NCI-H146 treated with DMSO at 0.1 percent for 48 hours (cell line): Measurements from ENCODE around the gene AGBL5.

Source experiments
- DNase-seq: peaks from one replicate; lab custom pipeline; 2025; ENCODE audit not compliant: unreplicated experiment; lab: John Stamatoyannopoulos, UW

Gene AGBL5

GRCh38 chr2:27076323-27076722 is 24.9 kb downstream of the AGBL5 start:
- DNase-seq, result no peak

GRCh38 chr2:27077231-27077630 is 25.8 kb downstream of the AGBL5 start:
- no peak for DNase-seq

DNA sequence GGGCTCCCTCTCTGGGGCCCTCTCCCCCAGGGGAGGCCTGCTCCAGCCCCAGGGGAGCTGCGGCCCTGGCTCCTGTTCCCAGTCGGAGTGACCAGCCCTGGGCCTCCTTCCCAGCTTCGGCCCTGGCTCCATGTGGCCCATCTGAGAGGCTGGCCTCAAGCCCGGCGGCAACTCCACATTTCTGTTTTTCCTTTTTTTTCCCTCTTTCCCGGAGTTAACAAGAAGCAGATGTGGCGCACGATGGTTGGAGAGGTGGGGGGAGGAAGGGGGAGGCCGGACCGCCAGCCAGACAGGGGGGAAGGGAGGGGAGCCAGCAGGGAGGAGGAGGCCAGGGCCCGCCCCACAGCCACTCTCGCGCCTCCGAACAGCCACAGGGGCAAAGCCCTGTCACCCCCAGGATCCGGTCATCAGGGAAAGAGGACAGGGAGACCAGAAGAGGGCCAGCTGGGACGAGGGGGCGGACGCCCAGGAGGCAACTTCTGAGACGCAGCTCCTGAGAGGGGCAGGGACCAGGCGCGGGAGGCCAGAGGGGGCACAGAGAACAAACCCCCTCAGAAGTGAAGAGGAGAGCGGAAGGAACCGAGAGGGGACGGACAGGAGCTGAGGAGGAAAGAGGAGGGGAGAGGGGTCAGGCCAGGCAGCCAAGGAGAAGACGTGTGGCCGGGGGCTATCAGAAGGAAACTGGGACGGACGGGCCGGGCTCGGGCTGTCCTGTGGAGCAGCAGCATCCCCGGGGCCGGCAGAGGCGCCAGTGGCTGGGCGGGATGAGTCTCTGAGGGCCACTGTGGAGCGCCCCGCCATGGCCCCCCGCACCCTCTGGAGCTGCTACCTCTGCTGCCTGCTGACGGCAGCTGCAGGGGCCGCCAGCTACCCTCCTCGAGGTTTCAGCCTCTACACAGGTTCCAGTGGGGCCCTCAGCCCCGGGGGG is 27.1 kb downstream of the AGBL5 start, which contains the start of gene EMILIN1:
Gene EMILIN1 (plus strand): TSS at position 349 of the 928 bp plus-strand sequence. CDS start 451 bp downstream, at position 800.
- DNase-seq, result no peak

GRCh38 chr2:27079233-27080139 is 28.0 kb downstream of the AGBL5 start:
- no peak for DNase-seq

DNA sequence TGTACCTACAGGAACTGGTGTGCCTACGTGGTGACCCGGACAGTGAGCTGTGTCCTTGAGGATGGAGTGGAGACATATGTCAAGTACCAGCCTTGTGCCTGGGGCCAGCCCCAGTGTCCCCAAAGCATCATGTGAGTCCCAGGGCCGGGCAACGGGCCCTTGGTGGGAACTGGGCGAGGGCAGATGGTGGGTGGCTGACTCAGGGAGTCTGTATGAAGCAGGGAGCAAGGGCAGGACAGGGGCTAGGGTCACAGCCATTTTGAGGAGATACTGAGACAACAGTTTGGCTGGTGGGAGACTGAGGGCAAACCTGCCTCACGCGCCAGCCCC is 28.6 kb downstream of the AGBL5 start:
- no peak for DNase-seq

DNA sequence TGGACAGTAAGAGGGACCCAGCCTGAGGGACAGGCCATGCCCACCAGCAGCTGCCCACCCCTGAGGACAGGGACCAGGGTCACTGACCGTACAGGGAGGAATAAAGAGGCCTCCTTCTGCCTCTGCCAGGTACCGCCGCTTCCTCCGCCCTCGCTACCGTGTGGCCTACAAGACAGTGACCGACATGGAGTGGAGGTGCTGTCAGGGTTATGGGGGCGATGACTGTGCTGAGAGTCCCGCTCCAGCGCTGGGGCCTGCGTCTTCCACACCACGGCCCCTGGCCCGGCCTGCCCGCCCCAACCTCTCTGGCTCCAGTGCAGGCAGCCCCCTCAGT is 29.1 kb downstream of the AGBL5 start:
- DNase-seq, result no peak

- DNase-seq, result no peak
Measured at GRCh38 chr2:27081984-27082772, 30.7 kb downstream of the AGBL5 start.

- no peak for DNase-seq
Measured at GRCh38 chr2:27082773-27083409, 31.4 kb downstream of the AGBL5 start.

GRCh38 chr2:27083410-27084296 is 32.2 kb downstream of the AGBL5 start:
- DNase-seq, result no peak

- no peak for DNase-seq
Measured at GRCh38 chr2:27084297-27085061, 33.0 kb downstream of the AGBL5 start.

DNA sequence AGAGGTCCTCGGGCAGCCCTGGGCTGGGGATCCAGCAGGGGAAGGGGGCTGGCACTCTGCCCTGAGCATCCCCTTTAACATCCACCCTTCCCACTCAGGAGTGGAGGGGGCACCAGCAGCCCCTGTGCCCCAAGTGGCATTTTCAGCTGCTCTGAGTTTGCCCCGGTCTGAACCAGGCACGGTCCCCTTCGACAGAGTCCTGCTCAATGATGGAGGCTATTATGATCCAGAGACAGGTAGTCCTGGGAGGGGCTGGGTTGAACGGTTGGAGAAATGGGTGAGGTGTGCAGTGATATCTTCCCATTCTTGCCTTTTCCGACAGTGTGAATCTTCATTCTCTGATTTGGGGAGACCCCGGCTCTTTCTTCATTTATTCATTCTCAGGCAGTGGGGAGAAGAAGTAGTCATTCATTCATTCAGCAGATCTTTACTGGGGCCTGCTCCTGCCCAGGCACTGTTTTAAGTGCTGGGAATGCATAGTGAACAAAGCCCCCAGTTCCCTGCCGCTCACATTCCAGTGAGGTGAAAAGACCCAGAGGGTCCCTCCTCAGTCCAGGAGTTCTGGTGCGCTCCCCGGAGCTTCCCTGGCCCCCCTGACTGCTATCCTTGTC is 33.7 kb downstream of the AGBL5 start:
- no peak for DNase-seq

GRCh38 chr2:27085673-27086089 is 34.2 kb downstream of the AGBL5 start:
- no peak for DNase-seq

- peak; percentile 81 for DNase-seq
Measured at GRCh38 chr2:27086090-27086723, 34.7 kb downstream of the AGBL5 start.

DNA sequence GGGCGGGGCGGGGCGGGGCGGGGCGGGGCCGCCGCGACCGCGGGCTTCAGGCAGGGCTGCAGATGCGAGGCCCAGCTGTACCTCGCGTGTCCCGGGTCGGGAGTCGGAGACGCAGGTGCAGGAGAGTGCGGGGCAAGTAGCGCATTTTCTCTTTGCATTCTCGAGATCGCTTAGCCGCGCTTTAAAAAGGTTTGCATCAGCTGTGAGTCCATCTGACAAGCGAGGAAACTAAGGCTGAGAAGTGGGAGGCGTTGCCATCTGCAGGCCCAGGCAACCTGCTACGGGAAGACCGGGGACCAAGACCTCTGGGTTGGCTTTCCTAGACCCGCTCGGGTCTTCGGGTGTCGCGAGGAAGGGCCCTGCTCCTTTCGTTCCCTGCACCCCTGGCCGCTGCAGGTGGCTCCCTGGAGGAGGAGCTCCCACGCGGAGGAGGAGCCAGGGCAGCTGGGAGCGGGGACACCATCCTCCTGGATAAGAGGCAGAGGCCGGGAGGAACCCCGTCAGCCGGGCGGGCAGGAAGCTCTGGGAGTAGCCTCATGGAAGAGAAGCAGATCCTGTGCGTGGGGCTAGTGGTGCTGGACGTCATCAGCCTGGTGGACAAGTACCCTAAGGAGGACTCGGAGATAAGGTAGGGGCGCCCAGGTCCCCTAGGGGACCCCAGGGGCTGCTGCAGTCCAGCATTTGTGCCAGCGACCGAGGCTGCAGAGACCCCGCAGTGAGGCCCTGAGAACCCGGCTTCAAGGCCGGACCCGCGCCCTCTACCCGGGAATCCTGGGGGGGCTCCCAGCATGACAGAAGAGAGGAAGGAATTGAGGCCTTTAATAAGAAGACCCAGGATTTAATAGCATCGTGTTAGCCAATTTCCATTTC is 35.5 kb downstream of the AGBL5 start, which contains the start of gene KHK:
Gene KHK (plus strand): TSS at position 49 of the 870 bp plus-strand sequence. CDS start 488 bp downstream, at position 537.
- DNase-seq, result peak; percentile 49

GRCh38 chr2:27087823-27088410 is 36.4 kb downstream of the AGBL5 start:
- DNase-seq, result no peak

- DNase-seq, result no peak
Measured at GRCh38 chr2:27088634-27089033, 37.2 kb downstream of the AGBL5 start.
